COLO668 (cell line): ENCODE measurements around the gene LOXL3.

Experiments used
- DNase-seq: peaks from one replicate; lab custom pipeline; 2025; ENCODE audit not compliant: unreplicated experiment; lab: John Stamatoyannopoulos, UW

The LOXL3 gene

DNA sequence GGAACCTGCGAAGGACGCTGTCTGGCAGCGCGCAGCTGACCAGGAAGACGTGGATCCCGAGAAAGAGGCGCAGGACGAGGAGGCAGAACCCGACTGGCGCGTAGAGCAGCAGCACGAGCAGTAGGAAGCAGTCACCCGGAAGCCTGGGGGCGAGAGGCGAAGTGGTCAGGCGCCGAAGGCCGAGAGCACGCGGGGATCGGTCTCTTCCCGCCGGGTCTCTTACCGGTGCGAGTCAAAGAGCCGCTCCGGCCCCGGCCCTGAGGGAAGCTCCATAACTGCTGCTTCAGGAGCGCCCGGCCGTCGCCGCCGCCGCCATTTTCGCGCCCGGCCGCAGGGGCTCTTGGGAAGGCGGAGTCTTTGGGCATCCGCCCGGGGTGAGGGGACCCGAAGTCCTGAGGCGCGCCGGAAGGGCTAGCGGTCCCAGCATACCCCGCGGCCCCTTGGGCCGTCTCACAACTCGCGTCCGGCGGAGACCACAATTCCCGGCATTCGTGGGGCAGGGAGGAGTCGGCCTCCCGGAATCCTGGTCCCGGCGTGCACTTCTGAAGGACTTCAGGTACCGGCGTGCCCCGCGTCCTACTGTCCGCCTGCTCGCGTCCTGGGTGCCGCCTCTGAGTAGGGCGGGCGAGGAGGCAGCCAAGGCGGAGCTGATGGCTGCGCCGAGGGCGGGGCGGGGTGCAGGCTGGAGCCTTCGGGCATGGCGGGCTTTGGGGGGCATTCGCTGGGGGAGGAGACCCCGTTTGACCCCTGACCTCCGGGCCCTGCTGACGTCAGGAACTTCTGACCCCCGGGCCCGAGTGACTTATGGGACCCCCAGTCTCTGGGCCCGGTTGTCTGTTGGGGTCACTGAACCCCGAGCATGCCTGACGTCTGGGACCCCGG, 24.1 kb downstream of the LOXL3 start, which contains the start of the genes AUP1 and HTRA2:
Gene AUP1, minus strand, starts transcription at position 350 of the 882 bp plus-strand sequence. Its CDS starts 77 bp downstream, at position 273.
Gene HTRA2, plus strand, starts transcription at position 577 of the 882 bp plus-strand sequence. Its CDS starts 74 bp downstream, at position 651.
- peak; percentile 99 for DNase-seq

DNA sequence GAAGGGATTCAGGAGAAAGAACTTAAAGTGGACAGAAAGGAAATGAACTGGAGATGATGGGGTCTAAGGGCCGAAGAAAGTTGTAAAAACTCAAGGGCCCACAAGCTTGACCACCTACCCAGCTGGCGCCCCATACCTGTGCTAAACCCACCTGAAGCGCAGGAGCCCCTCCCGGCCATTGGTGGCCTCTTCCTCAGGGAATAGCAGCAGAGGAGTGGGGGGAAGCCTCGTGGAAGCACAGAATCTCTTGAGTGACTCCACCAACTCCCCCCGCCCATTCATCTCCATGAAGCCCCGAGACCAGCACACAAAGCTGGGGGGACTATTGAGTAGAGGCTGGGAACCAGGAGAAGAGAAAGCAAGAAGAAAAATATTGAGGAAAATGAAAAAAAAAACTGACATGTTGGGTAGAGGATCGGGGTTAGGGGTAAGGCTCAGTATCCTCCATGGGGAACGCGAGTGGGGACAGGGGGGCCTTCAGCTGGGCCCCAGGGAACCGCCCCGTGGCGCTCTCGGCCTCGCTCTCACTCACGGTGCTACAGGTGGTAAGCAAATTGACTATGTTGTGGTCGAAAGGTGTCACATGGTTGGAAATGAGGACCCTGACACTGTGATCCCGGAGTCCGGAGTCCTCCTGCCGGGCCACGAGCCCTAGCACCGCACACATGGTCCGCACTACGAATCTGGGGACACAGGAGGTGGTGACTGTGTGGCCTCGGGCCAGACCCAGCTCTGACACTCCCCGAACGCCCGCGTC, 25.0 kb downstream of the LOXL3 start:
- no peak for DNase-seq

DNA sequence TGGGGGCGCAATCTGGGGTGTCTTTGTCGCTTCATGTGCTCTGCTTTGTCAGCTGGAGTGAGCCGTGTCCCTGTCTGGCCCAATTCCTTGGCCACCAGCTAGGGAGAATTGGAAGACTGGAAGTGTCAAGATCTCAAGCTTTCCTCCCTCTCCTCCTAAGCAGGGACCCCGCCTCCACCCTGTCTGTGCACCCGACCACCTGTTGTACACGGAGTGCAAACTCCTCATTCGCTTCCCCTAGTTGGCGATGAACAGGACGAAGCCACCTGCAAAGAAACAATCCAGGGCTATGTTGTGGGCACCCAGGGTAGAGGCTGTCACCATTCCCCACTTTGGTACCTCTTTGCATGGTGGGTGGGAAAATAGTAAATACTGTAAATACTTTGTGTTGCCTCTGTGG, 26.0 kb downstream of the LOXL3 start:
- no peak for DNase-seq

DNA sequence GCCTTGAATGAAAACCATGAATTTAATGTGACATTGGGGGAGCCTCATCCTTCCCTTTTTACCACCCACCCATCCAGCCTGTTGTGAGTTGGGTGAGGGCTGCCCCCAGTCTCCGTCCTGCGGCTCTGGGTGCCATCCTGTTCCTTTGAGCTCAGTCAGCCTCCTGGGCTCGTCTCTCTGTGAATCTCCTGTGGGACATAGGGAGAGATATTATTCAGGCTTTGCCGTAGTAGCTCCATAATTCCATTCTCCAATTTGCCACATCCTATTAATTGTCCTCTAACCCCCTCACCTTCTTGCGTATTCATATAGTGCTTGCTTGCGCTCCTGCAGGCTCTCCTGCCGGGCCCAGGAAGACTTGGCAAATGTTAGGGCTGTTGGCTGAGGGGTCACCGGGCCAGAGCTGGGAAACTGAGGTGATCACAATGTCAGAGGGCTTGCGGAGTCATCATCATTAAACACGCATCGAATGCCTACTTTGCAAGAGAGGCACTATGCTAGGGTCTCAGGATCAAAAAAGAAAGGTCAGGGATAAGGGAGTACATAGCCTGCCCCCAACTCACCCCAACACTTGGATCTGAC, 27.0 kb downstream of the LOXL3 start:
- no peak for DNase-seq

DNA sequence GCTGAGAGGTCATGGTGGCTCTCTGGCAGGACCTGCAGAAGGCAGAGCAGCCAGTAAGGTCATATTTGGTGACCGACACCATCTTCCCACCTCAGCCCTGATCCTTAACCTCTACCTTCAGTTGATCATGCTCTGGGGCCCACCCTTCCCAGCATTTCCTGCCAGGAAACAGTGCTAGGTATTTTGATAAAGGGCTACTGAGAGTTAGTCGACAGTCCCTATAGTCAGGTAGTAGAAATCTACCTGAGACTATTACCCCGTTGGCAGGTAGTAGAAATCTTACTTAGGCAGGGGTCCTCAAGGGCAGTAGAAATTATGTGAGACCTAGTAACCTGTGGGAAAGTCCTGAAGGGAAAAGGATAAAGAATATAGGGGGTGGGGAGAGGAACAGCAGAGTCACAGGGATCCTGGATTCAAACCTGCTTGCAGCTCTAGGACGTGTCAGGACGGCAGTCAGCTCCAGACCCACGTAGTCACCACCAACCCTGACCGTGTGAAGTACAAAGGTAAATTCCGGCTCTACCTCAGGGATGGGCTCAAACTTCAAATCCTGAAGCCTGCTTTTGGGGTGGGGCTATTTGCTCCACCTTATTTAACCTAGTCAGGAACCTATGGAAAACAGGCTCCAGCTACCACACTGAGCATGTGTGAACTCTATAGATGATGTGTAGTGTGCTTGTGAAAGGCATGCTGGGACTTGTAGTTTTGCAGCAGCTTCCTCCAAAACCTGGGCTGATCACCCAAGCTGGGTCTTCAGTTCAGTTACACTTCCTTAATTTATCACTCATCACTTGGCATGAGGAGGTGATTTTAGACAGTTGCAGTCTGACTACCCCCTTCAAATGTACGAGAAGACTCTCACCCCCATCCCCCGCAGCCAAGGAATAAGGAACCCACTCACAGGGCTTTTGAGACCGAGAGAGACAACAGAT, 27.8 kb downstream of the LOXL3 start, which contains the start of gene DQX1:
Gene DQX1, minus strand, starts transcription at position 515 of the 932 bp plus-strand sequence. Its CDS starts 502 bp downstream, at position 13.
- no peak for DNase-seq

DNA sequence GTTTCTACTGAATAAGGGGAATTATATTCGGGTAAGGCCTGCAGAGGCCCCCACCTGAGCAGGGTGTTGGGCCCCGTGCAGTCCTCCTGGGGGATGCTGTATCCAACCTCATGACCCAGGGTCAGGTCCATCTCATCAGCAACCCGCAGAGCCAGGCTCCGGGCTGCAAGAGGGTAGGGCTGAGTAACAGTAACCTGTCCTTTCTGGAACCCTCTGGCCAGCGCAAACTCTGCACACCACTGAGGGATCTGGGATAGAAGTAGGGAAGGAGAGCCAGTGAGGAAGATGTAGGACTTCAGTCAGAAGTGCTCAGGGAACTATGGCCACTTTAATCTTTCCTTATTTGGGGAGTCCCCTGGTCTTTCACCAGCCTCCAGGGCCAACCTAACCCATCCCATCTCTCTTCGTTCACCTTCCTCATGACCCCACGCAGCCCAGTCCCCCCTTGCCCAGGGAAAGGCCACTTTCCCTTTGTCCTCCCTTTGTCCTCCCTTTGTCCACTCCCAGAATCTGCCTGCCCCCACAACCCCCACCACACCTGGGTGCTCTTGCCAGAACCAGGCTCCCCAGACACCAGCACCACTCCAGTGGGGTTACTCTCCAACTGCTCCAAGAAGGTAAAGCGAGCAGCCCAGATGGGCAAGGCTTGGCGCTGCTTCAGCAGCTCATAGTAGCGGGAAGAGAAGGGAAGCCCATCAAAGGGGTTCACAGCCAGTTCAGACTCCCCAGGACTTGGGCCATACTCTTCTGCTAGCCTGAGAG, 28.6 kb downstream of the LOXL3 start:
- no peak for DNase-seq

DNA sequence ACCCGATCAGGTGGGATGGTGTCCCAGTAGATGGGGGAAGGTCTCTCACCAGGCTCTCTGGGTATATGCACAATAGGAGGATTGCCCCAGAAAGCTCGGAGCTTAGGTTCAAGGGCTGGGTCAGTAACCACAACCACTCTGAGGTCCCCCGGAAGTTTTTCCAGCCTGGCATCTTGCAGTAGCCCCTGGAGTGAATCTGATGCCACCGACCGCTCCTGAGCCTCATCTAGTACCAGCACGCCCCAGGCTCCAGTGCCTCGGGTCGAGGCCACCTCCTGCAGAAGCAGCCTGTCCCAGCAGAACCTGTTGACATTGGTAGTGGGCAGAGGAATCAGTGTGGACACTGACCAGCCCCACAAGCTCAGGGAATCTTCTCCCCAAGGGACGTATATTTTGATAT, 29.7 kb downstream of the LOXL3 start:
- DNase-seq: no peak

DNA sequence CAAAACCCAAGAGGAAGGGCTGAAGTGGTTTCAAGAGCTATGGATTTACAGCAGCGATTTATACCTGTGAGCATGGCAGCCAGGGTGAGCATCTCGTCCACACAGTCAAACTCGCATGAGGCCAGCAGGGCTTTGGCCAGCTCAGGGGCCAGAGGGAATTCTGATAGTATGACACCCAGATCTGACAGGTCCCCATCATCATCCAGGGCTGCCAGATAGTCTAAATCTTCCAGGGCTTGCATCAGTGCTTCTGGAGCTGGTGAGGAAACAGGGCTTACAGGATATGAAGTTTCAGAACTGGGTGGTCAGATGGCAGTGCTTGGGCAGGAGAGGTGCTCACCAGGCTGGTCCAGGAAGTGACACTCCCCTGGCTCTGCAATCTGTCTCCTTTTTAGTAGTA, 31.2 kb downstream of the LOXL3 start:
- DNase-seq: no peak

DNA sequence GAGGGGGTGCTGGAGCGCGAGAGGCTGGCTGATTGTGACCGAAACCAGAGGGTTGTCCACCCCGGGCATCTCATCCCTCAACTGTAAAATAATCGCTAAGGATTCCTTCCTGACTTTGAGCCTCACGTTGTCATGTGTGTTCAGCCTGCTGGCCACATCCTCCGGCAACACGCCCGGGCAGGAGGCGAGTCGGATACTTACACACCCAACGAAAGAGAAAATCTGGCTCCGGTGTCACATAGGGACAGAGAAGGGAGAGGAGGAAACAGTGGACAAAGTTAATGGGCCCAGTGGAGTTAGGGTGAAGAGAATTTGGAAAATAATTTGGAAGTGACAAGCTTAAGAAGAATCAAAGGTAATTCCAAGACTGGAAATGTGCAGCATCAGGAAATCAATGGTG, 37.1 kb downstream of the LOXL3 start:
- DNase-seq: no peak

DNA sequence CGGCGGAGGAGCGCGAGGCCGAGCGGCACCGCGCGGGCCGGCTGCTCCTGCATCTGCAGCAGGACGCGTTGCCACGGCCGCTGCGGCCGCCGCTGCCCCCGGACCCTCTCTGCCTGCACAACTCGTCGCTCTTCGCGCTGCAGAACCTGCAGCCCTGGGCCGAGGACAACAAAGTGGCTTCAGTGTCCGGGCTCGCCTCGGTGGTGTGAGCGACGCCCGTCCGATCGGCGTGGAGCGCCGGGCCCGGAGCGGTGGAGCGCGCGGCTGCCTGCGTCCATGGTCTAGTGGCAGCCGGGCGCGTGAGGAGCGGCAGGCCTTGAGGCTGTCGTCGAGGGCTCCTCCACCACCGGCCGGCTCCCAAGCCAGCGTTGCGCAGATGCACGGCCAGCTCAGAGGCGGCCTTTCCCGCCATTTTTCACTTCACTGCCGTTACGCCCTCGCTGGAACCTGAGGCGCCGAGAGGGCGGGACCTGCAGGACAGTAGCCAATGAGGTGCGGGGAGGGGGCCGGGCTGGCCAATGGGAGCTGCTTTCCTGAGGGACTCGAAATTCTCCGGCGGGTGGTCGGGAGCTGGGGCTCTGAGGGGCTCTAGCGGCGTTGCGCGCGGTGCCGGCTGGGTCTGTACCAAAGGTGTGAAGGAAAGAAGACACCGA, 37.6 kb downstream of the LOXL3 start:
- peak; percentile 39 for DNase-seq

DNA sequence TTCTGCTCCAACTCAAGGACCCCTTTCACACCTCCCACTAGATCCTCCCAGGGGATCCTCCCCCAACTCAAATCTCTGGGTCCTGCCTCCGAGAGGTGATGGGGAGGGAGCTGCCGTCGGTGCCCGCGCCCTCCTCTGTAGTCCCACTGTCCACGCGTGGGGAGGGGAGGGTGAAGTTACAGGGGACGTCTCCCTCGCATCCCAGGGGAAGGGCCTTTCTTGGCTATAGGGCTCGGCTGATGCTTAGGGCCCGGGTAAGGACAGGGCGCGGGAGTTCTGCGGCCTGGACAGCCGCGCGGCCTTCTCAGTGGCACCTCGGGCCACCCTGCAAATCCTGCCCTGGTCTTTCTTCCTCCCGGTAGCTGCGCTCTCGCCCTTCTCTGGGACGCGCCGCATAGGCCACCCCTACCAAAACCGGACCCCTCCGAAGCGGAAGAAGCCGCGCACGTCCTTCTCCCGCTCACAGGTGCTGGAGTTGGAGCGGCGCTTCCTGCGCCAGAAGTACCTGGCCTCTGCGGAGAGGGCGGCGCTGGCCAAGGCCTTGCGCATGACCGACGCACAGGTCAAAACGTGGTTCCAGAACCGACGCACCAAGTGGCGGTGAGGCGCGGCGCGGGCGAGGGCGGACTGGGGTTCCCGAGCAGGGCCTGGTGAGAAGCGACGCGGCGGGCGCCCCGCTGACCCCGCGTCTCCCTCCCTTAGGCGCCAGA, 38.3 kb downstream of the LOXL3 start:
- peak; percentile 47 for DNase-seq

DNA sequence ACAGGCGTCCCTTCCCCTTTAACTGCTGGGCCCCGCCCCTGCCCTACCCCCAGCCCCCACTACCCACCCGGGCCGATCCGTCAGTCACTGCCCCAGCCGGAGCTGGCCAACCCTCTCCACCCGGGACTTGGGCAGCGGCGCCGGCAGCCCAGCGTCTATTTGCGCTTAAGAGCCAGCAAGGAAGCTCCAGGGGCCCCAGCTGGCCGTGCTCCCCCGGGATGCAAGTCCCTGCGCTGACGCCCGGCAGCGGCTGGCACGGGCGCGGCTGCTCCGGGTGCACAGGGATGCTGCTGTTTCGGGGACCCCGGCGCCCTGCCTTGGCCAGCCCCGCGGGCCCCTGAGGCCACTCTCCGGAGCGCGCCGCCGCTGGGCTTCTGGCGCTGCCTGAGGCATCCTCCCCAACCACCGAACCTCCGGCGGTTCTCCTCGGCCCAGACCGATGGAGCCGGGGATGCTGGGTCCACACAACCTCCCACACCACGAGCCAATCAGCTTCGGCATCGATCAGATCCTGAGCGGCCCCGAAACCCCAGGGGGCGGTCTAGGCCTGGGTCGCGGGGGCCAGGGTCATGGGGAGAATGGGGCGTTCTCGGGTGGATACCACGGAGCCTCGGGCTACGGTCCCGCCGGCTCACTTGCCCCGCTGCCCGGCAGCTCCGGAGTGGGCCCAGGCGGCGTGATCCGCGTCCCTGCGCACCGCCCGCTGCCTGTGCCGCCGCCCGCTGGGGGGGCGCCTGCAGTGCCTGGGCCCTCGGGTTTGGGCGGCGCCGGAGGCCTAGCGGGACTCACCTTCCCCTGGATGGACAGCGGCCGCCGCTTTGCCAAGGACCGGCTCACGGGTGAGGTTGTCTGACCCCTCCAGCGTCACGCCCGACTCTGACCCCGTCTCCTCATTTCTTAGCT, 39.1 kb downstream of the LOXL3 start, which contains the start of gene TLX2:
Gene TLX2, plus strand, starts transcription at position 83 of the 903 bp plus-strand sequence. Its CDS starts 357 bp downstream, at position 440.
- DNase-seq: peak; percentile 21

DNA sequence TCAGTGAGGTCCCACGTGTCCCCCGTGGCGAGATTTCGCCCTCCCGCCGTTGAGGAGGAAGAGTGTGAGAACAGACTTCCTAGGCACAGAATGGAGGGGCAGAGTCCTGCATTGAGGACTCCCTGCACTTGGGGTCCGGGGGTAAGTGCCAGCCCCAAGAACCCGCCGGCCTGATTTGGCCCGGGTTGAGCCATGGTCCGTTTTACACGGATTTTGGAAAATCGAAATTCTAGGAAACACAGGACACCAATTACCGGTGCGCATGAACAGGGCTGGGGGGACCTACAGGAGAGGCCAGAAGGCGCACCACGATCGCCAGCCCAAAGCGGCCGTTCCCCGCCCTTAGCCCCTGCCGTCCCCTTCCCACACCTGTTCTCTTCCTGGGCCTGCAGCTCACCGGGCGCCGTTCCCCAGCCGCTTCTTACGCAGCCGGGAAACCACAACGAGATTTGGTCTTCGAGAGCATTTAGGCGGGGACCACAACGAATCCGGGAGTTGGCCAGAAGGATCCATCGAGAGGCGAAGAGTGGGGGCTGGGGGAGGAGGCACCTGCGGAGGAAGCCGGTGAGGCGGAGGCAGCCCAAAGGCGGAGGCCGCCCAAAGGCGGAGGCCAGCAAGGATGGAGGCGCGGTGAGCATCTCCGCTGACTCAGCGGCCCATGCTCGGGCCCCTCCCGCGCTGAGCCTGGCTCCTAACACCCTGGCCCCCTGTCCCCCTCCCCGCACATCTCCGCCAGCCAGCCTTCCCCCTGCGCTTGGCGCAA, 40.0 kb downstream of the LOXL3 start:
- DNase-seq: no peak

DNA sequence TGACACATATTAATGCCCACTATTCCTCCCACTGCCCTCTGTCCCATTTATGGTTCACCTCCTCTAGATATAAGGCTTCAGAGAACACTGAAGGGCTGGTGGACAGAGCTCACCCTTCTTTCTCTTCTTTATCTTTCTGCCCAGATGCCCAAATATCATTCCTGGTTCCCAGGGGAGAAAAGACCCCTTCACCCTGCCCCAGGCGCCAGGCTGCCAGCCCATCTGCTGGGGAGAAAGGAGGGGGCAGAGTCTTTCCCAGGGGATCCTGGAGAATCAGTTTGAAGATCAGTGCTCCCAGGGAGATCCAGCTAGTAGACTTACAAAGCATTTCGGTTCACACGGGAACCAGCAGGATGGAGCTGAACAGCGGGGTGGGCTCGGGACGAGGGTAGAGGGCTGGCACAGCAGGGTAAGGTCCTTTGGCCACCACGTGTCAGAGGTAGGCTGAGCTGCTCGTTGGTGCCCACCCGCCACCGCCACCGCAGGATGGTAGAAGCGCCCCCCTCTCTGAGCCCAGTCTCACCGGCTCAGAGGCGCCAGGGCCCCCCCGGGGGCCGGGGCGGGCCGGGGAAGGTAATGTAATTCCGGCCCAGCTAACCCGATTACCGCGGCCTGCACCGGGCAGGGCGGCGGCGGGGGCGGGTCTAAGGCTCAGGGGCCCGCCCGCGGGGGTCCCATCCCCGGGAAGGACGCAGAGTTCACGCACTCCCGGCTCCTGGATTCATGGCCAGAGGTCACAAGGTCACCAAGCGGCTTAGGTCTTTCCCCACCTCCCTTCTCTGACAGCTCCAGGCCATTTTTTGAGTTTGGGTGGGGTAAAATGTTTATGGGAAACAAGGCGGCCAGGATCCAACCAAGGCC, 40.8 kb downstream of the LOXL3 start:
- no peak for DNase-seq

DNA sequence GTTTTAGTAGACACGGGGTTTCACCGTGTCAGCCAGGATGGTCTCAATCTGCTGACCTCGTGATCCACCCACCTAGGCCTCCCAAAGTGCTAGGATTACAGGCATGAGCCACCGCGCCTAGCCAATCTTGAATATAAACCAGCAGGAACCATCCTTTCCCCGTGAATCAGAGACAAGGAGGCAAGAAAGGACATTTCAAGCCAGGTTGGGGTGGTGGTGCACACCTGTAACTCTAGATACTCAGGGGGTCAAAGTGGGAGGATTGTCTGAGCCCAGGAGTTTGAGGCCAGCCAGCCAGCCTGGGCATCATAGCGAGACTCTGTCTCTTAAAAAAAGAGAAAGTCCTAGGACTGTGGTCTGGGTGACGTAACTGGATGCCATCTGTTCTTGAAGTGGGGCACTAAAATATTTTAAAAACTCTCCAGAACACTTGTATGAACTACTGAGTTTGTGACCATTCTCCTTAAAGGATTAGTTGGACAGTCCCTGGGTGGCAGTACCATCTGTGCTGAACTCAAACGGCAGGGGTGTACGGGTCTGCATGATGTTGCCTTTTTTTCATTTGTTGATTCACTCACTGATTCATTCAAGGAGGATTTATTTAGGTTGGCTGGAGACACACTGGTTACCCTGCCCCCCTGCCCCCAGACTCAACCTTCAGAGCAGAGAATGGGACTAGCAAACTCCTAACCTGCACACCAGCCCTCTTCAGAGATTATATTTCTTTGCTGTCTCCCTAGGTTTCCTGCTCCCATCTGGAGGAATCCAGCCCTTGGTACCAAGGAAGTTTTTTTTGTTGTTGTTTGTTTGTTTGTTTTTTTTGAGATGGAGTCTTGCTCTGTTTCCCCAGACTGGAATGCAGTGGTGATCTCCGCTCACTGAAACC, 42.4 kb downstream of the LOXL3 start:
- no peak for DNase-seq
